ENCODE results near the gene PPEF2.

The PPEF2 gene

GRCh38 chr4:75830906-75831305 lies 71.3 kb downstream of the PPEF2 start:
- no peak for DNase-seq (ENCODE audit: low read depth)

- no peak for DNase-seq (ENCODE audit: low read depth)
Observed at GRCh38 chr4:75823812-75824211, 78.4 kb downstream of the PPEF2 start.

GRCh38 chr4:75822416-75822815 lies 79.8 kb downstream of the PPEF2 start:
- no peak for DNase-seq (ENCODE audit: low read depth)

GRCh38 chr4:75821966-75822365 lies 80.3 kb downstream of the PPEF2 start:
- no peak for DNase-seq (ENCODE audit: low read depth)

- no peak for DNase-seq (ENCODE audit: low read depth)
Observed at GRCh38 chr4:75821216-75821615, 81.0 kb downstream of the PPEF2 start.

GRCh38 chr4:75820676-75821075 lies 81.6 kb downstream of the PPEF2 start:
- DNase-seq (ENCODE audit: low read depth) = no peak

- DNase-seq (ENCODE audit: low read depth) = no peak
Observed at GRCh38 chr4:75820197-75820596, 82.1 kb downstream of the PPEF2 start.

GRCh38 chr4:75819121-75819520 lies 83.1 kb downstream of the PPEF2 start:
- no peak for DNase-seq (ENCODE audit: low read depth)

- no peak for DNase-seq (ENCODE audit: low read depth)
Observed at GRCh38 chr4:75817901-75818300, 84.4 kb downstream of the PPEF2 start.

All from activated T-helper 9 cell treated with anti-CD3 and anti-CD28 coated beads, Interleukin-2, amount 50 U/mL, for 16 hours (primary cell).